COLO668 (cell line): ENCODE data around the gene CYP26A1.

Source experiments
- DNase-seq: peaks from one replicate; lab custom pipeline; 2025; ENCODE audit not compliant: unreplicated experiment; lab: John Stamatoyannopoulos, UW

CYP26A1 gene, protein sequence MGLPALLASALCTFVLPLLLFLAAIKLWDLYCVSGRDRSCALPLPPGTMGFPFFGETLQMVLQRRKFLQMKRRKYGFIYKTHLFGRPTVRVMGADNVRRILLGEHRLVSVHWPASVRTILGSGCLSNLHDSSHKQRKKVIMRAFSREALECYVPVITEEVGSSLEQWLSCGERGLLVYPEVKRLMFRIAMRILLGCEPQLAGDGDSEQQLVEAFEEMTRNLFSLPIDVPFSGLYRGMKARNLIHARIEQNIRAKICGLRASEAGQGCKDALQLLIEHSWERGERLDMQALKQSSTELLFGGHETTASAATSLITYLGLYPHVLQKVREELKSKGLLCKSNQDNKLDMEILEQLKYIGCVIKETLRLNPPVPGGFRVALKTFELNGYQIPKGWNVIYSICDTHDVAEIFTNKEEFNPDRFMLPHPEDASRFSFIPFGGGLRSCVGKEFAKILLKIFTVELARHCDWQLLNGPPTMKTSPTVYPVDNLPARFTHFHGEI

GRCh38 chr10:93073539-93074146 is at the start of gene CYP26A1:
CYP26A1 (plus strand) TSS chr10:93073893; CDS start chr10:93073935, 42 bp downstream.
- peak; percentile 49 for DNase-seq

DNA sequence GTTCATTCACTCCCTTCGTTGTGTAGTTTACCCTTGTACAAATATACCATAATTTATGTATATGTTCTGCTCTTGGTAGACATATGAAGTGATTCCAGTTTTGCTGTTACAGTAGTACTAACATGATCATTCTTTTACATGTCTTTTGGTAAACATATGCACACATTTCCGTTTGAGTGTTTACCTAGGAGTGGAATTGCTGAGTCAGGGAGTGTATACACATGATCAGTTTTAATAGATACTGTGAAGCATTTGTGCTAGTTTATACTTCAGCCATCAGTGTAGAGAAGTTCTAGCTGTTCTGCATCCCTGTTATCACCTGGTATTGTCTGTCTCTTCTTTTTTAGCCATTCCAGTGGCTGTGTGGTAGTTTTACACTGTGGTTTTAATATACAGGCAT is 47.6 kb upstream of the CYP26A1 start:
- no peak for DNase-seq

DNA sequence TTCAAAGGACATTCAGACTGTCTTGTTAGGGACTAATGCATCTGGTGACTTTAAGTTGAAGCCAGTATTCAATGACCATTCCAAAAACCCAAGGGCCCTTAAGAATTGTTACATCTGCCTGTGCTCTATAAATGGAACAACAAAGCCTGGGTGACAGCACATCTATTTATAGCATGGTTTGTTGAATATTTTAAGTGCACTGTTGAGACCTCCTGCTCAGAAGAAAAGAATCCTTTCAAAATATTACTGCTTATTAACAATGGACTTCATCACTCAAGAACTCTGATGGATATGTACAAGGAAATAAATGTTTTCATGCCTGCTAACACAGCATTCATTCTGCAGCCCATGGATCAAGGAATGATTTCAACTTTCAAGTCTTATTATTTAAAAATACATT is 46.2 kb upstream of the CYP26A1 start:
- no peak for DNase-seq

- no peak for DNase-seq
Observed at GRCh38 chr10:93028883-93029282, 44.8 kb upstream of the CYP26A1 start.

DNA sequence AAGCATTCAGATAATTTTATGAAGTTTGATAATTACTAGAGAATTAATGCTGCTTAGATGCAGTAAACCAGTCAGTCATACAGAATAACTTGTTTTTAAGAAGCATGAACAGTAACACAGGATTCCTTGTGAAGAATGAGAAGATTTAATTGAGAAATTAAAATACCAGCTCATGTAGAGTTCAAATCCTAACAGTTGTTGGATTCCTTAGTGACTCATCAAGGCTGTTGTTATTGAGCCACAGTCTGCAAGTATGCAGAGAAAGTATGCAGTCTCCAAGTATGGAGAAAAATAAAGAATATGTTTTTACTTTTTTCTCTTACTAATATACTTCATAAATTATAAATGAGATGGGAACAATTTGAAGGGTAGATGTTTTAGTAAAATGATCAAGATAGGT is 43.3 kb upstream of the CYP26A1 start:
- DNase-seq: no peak

GRCh38 chr10:93032105-93032808 is 41.4 kb upstream of the CYP26A1 start:
- no peak for DNase-seq

- no peak for DNase-seq
Observed at GRCh38 chr10:93032809-93033137, 40.9 kb upstream of the CYP26A1 start.

- no peak for DNase-seq
Observed at GRCh38 chr10:93034426-93034825, 39.3 kb upstream of the CYP26A1 start.

- DNase-seq: no peak
Observed at GRCh38 chr10:93039110-93039509, 34.6 kb upstream of the CYP26A1 start.

- DNase-seq: no peak
Observed at GRCh38 chr10:93039721-93040120, 34.0 kb upstream of the CYP26A1 start.

- no peak for DNase-seq
Observed at GRCh38 chr10:93054486-93054885, 19.2 kb upstream of the CYP26A1 start.

DNA sequence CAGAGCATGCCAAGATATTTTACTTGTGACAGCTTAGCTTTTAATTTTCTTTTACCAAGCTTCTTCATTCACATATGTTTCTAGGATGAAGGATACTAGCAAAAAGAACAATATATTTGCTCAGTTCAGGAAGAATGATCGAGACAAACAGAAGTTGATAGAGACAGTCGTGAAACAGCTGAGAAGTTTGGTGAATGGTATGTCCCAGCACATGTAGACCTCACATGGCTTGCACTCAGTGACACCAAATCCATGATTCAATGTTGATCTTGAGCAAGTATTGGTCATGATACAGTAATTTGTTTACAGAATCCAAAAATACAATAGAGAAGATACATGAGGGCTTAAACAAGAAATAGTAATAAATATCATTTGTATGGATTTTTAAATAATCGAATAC is 15.6 kb upstream of the CYP26A1 start:
- no peak for DNase-seq

DNA sequence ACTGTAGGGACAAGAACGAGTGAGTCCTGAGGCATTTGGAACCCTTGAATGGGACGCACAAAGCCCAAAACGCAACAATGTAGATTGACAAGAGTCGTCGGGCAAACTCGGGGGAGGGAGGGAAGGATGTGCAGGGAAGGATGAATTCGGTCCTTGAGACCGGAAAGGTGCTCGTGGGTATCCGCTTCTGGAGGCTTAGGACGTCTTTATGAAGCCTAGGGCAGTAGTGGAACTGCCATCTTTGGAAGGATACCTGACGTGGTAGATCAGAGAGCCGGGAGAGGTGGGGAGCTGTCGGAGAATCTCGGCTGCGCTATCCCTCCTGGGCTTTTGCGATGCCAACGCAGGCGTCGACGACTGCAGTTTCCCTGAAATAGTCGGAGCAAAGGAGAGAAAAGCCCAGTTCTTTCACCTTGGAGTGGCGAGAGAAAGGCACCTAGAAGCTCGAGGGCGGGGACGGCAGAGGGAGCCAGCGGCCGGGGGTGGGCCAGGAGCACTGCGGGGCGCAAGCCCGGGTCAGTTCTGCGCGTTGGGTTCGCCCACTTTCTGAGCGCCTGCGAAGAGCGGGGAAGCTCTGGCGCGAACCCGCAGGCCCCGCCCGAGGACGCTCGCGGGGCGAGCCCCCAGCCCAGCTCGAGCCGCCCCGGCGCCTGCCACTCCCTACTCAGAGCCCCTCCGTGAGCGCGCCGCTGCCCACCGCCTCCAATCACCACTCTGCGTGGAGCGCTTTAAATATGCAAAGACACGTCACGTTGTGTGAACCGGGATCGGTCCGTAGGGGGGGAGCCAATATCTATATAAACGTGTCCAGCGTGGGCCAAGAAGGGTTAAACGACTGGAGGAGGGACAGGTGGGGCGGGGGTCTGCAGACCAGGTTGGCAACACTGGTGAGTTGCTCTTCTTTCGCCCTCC is 13.5 kb upstream of the CYP26A1 start, which contains the start of gene CYP26C1:
CYP26C1 (plus strand) TSS at position 824 of the 912 bp plus-strand sequence. CDS start 466 bp downstream, outside the sequence.
- DNase-seq: no peak

DNA sequence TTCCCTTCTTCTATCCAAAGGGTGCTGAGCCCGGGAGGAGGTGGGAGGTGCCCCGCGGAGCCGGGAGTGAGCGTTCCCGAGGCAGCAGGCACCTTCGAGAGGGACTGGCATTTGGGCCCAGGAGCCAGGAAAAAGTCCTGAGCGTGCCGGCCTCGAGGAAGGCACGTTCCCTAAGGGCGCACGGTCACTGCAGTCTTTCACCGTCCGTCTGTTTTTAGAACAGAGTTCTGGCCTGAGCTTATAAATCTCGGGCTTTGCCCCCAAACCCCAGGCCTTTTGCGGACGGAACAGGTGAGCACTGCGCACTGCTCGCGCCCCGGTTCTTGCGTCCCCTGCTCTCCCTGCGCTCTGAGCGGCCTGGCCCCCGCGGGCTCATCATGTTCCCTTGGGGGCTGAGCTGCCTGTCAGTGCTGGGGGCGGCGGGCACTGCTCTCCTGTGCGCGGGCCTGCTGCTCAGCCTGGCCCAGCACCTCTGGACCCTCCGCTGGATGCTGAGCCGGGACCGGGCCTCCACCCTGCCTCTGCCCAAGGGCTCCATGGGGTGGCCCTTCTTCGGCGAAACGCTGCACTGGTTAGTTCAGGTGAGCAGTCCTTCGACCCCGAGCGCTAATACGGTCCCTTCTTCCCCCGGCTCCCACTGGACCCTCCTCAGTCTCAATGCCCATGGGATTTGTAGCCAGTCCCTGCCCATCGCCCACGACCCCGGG is 12.7 kb upstream of the CYP26A1 start:
- DNase-seq: no peak

DNA sequence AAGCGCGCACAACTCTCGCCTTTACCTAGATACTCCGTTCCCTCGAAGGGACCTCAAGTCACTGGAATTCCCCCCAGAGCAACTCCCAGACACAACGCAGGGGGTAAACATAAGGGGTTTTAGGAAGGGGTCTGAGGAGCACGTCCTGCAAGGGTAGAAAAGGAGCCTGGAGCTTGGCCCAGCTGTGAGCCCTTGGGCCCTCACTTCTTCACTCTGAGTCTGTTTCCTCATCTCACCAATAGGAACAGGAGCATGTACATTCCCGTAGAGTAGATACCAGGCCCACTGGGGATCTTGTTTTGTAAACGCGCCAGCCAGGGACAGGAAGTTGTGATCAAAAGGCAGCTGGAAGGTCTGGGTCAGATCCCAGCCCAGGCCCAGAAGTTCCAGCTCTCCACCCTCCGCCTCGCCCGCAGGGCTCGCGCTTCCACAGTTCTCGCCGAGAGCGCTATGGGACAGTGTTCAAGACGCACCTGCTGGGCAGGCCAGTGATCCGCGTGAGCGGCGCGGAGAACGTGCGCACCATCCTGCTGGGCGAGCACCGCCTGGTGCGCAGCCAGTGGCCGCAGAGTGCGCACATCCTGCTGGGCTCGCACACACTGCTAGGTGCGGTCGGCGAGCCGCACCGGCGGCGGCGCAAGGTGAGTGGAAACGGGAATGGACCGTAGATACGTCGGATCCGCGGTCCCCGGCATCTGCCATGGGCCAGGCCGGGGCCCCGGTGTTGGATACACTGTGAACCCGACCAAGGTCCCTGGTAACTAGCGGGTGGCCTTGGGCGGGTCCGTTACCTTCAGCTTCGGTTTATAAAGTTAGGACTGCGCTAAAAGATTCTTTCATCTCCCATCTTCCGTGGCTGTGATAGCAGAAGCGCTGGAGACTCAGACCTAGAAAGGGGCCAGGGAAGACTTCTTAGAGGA is 11.8 kb upstream of the CYP26A1 start:
- peak; percentile 20 for DNase-seq

DNA sequence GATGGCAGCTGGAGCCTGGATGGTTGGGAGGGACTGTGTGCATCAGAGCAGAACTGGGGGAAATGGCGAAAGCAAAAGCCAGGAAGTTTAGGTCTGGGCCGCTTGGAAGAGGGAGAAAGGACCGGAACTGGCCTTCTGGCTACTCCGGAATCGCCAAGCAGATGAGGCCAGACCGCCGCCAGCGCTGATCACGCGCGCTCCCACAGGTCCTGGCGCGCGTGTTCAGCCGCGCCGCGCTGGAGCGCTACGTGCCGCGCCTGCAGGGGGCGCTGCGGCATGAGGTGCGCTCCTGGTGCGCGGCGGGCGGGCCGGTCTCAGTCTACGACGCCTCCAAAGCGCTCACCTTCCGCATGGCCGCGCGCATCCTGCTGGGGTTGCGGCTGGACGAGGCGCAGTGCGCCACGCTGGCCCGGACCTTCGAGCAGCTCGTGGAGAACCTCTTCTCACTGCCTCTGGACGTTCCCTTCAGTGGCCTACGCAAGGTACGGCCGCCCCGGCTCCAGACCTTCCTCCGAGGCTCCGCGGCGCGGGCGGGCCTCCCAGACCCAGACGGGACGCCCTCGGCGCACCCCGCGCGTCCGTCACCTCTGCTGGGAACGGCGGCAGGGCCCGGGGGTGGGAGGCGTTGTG is 11.1 kb upstream of the CYP26A1 start:
- DNase-seq: peak; percentile 48

- DNase-seq: no peak
Observed at GRCh38 chr10:93063144-93063976, 10.3 kb upstream of the CYP26A1 start.
